RWPE1 (cell line): Measurements from ENCODE around the gene UBALD2.

Source experiments
- CTCF ChIA-PET: fragments of 350-600 bp; sonication (Branson Sonifier 250); formaldehyde crosslinking; extraction: SDS; loops from one replicate; lab custom pipeline; 2021; lab: Yijun Ruan, JAX
- POLR2A ChIA-PET: fragments of 400-600 bp; formaldehyde crosslinking; extraction: SDS; loops from one replicate; lab custom pipeline; 2020; ENCODE audit warnings: antibody characterized with exemption; ENCODE audit not compliant: low non-redundant PET; lab: Yijun Ruan, JAX
- DNase-seq: peaks from one replicate; pipeline ENCODE4 v3.0.0; 2012; ENCODE audit warnings: low spot score
- H3K27ac ChIP-seq: fragments of 450-650 bp; 2 replicates; pipeline ENCODE4 v1.5.1; 2017
- TF ChIP-seq, protein P1 (sequence below): fragments of 450-650 bp; conservative IDR thresholded peaks from 2 replicates; pipeline ENCODE4 v1.5.1; 2017; ENCODE audit warnings: low read depth, mild to moderate bottlenecking

UBALD2 gene

DNA sequence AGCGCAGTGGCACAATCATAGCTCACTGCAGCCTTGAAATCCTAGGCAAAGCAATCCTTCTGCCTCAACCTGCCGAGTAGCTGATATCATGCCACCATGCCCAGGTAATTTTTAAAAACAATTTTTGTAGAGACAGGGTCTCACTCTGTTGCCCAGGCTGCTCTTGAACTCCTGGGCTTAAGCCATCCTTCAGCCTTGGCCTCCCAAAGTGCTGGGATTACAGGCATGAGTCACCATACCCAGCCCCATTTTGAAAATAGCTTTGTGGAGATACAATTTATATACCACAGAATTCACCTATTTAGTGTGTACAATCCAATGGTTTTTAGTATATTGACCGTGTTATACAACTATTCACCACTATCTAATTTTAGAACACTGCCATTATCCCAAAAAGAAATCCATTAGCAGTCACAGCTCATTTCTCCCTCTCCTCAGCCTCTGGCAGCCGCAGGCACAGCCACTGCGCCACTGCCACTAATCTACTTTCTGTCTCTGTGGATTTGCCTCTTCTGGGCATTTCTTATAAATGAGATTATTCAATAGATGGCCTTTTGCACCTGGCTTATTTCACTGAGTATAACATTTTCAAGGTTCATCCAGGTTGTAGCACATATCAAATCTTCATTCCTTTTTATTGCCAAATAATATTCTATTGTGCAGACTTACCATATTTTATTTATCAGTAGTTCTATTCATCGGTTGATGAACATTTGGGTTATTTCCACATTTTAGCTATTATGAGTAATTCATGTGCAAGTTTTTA lies 31.4 kb upstream of the UBALD2 start:
- ChIA-PET CTCF (interaction anchor here (0.6 to 1.5 kb wide), 2 partner anchors 23 to 46 kb away, joined by 4 read pairs; no protein-coding TSS in a partner anchor), POLR2A (no interaction called here)
- no peak for DNase-seq
- TF ChIP-seq, protein P1, sequence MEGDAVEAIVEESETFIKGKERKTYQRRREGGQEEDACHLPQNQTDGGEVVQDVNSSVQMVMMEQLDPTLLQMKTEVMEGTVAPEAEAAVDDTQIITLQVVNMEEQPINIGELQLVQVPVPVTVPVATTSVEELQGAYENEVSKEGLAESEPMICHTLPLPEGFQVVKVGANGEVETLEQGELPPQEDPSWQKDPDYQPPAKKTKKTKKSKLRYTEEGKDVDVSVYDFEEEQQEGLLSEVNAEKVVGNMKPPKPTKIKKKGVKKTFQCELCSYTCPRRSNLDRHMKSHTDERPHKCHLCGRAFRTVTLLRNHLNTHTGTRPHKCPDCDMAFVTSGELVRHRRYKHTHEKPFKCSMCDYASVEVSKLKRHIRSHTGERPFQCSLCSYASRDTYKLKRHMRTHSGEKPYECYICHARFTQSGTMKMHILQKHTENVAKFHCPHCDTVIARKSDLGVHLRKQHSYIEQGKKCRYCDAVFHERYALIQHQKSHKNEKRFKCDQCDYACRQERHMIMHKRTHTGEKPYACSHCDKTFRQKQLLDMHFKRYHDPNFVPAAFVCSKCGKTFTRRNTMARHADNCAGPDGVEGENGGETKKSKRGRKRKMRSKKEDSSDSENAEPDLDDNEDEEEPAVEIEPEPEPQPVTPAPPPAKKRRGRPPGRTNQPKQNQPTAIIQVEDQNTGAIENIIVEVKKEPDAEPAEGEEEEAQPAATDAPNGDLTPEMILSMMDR = no peak
- H3K27ac ChIP-seq = no peak overlapping the region

DNA sequence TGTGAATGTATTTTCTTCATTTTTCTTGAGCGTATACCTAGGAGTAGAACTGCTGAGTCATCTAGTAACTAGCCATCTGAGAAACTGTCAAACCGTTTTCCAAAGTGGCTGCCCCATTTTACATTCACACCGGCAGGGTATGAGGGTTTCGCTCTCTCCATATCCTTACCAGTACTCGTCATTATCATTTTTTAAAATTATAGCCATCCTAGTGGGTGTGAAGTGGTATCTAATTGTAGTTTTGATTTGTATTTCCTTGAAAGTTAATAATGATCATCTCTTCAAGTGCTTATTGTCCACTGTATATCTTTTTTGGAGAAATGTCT lies 30.8 kb upstream of the UBALD2 start:
- TF ChIP-seq, protein P1 = no peak

DNA sequence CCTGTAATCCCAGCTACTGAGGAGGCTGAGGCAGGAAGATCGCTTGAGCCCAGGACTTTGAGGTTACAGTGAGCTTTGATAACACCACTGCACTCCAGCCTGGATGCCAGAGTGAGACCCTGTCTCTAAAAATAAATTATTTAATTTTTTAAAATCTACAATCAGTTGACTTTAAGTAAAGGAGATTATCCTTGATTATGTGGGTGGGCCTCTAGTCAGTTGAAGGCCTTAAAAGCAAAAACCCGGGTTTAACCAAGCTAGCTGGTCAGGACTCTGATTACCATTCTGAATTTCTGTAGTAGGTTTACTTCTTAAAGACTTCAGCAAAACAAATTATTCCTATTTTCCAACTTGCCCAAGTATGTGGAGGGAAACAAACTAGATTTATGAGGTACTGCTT lies 29.3 kb upstream of the UBALD2 start:
- DNase-seq = no peak
- TF ChIP-seq, protein P1 = no peak
- ChIA-PET CTCF (interaction anchor here (0.6 to 0.7 kb wide), 3 partner anchors 19 to 42 kb away, joined by 3 read pairs; no protein-coding TSS in a partner anchor), POLR2A (no interaction called here)
- no peak overlapping the region for H3K27ac ChIP-seq

More for the DNA sequence above, 30.8 kb upstream of the UBALD2 start:
- no peak overlapping the region for H3K27ac ChIP-seq
- DNase-seq = no peak
- ChIA-PET POLR2A (no interaction called here), CTCF (interaction anchor here (1.5 kb wide), 1 partner anchor 45 kb away, joined by 4 read pairs; no protein-coding TSS in a partner anchor)

DNA sequence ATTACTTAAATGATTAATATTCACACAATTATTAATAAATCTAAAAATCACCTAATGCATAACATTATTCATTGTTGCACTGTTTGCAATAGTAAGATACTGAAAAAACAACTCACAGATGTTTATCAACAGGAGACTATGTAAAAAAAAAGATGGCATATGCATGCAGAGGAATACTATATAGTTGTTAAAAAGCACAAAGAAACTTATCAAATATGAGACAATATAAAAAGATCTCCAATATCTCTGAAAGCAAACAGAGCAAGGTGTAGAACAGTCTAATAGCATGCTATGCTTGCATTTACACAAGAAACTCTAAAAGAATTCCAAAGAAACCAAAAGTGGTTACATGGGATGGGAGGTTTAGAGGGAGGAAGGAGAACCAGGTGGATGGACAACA lies 28.5 kb upstream of the UBALD2 start:
- no peak for DNase-seq
- ChIA-PET CTCF (no interaction called here), POLR2A (no interaction called here)
- no peak overlapping the region for H3K27ac ChIP-seq
- TF ChIP-seq, protein P1 = no peak

DNA sequence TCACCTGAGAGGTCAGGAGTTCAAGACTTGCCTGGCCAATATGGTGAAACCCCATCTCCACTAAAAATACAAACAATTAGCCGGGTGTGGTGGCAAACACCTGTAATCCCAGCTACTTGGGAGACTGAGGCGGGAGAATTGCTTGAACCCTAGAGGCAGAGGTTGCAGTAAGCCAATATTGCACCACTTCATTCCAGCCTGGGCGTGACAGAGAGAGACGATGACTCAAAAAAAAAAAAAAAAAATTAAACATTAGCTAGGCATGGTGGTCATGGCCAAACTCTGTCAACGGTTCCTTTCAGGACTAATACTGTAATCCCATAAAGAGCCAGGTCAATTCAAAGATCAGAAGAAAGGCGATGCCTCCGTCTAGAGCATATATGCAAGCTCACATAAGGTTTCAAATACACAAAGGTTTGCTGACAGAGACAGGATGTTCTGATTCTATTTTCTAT lies 27.3 kb upstream of the UBALD2 start:
- no peak for DNase-seq
- POLR2A ChIA-PET = interaction anchor here (0.7 to 0.8 kb wide), 2 partner anchors 27 to 43 kb away, joined by 3 to 6 read pairs; no protein-coding TSS in a partner anchor
- CTCF ChIA-PET = interaction anchor here (0.7 to 1.3 kb wide), 3 partner anchors 33 to 670 kb away, joined by 3 to 4 read pairs (median 3); no protein-coding TSS in a partner anchor
- TF ChIP-seq, protein P1 = no peak
- H3K27ac ChIP-seq = no peak overlapping the region

DNA sequence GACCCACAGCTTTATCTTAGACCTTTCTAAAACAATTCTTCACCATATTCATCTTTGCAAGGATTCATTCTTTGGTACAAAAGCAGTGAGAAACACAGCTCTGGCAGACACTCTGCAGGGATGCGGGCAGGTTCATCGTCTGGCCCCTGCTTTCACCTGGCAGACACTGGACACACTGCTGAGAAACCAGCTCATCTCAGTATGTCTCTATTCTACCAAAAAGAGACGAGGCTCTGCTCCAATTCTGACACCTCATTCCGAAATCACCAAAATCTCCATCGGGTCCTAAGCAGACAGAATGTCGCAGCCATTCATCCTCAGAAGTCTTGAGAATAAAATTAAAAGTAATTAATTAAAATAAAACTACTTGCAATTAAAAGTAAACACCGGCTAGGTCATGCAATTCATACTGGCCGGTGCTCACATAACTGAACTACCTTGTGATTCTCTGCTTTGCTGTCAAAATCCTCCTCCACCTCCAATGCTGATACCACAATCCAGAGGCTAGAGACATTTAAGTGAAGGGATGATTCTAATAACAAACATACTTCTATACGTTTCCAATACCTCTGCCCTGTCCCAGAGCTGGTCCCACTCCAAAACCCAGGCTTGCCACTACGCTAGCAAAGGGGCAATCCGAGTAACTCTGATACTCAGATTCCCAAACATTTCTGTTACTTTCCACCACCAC lies 26.2 kb upstream of the UBALD2 start:
- H3K27ac ChIP-seq = 0 out of 2 replicates have a peak overlapping the region, but pooled peaks have one; percentile 11
- POLR2A ChIA-PET = no interaction called here
- CTCF ChIA-PET = interaction anchor here (0.7 to 1.3 kb wide), 2 partner anchors 40 to 156 kb away, joined by 3 read pairs; no protein-coding TSS in a partner anchor
- TF ChIP-seq, protein P1 = no peak
- no peak for DNase-seq
